22Rv1 (cell line): Measurements from ENCODE around the gene ADCYAP1R1.

ENCODE experiments used
- H3K27ac ChIP-seq: fragments of 450-650 bp; 2 replicates; pipeline ENCODE4 v1.5.1; 2017
- CTCF ChIP-seq: fragments of 450-650 bp; IDR thresholded peaks from 2 replicates; pipeline ENCODE4 v1.5.1; 2017; ENCODE audit warnings: mild to moderate bottlenecking
- ZFX ChIP-seq: fragments of 450-650 bp; IDR thresholded peaks from 2 replicates; pipeline ENCODE4 v1.6.1; 2017; ENCODE audit warnings: antibody characterized with exemption, borderline replicate concordance

ADCYAP1R1 gene

GRCh38 chr7:31087351-31087750, 35.2 kb downstream of the ADCYAP1R1 start:
- TF ChIP-seq ZFX (no peak), CTCF (no peak)
- H3K27ac ChIP-seq = no peak overlapping the region

- TF ChIP-seq CTCF = no peak
- no peak overlapping the region for H3K27ac ChIP-seq
Observed at GRCh38 chr7:31091924-31092434, 39.9 kb downstream of the ADCYAP1R1 start.

GRCh38 chr7:31092606-31093005, 40.5 kb downstream of the ADCYAP1R1 start:
- TF ChIP-seq ZFX (no peak), CTCF (no peak)
- H3K27ac ChIP-seq = no peak overlapping the region

GRCh38 chr7:31093282-31093681, 41.2 kb downstream of the ADCYAP1R1 start:
- no peak overlapping the region for H3K27ac ChIP-seq
- no peak for TF ChIP-seq ZFX
- TF ChIP-seq CTCF = no peak

- no peak overlapping the region for H3K27ac ChIP-seq
- TF ChIP-seq CTCF (no peak), ZFX (no peak)
Observed at GRCh38 chr7:31094271-31094670, 42.2 kb downstream of the ADCYAP1R1 start.

GRCh38 chr7:31095286-31096197, 43.4 kb downstream of the ADCYAP1R1 start:
- no peak overlapping the region for H3K27ac ChIP-seq
- TF ChIP-seq ZFX = no peak
- no peak for TF ChIP-seq CTCF

- TF ChIP-seq CTCF (no peak), ZFX (no peak)
- H3K27ac ChIP-seq = no peak overlapping the region
Observed at GRCh38 chr7:31096198-31096876, 44.2 kb downstream of the ADCYAP1R1 start.
